Activated T-cell treated with anti-CD3 and anti-CD28 coated beads for 1 hour (primary cell): ENCODE results near the gene C6orf118.

Experiments used
- DNase-seq: peaks from one replicate; pipeline ENCODE4 v3.0.0-alpha.2; 2020; ENCODE audit warnings: low read depth

Gene C6orf118

GRCh38 chr6:165244524-165245247 is 64.7 kb downstream of the C6orf118 start:
- no peak for DNase-seq

- DNase-seq = no peak
Measured at GRCh38 chr6:165243801-165244200, 65.6 kb downstream of the C6orf118 start.

GRCh38 chr6:165236326-165236725 is 73.1 kb downstream of the C6orf118 start:
- DNase-seq = no peak

- no peak for DNase-seq
Measured at GRCh38 chr6:165232731-165233488, 76.5 kb downstream of the C6orf118 start.

GRCh38 chr6:165231581-165232561 is 77.5 kb downstream of the C6orf118 start:
- no peak for DNase-seq

- no peak for DNase-seq
Measured at GRCh38 chr6:165231177-165231576, 78.2 kb downstream of the C6orf118 start.
